GM19239 (cell line): ENCODE data around the gene CCNY.
A peak's percentile ranks its signal among the peaks of the same experiment; 100 is the strongest.

Source experiments
- DNase-seq: peaks from one replicate; pipeline ENCODE4 v3.0.0; 2011; ENCODE audit warnings: low spot score; ENCODE audit not compliant: insufficient read length
- FAIRE-seq: peaks from 2 replicates; lab custom pipeline; 2011; peaks lifted over from hg19 to GRCh38; lab: Jason Lieb, UNC

Gene CCNY

DNA sequence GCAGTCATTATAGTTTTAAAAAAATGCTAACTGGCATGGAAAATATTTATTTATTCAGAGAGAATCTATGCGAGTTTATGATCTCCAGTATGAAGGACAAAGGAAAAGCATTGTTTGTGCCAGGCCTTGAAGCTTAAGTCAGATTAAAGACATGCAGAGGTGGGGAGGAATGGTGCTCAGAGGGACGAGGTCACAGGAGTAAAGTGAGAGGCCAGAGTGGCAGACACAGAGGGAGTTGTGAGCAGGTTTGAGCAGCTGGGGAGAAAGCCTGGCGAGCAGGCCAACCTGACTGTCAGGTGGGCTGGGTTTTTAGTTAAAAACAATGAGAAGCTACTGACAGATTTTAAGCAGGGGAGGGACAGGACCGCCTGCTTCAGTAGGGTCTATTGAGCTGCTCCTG, 6.8 kb upstream of the CCNY start:
- DNase-seq: no peak
- no peak for FAIRE-seq

- FAIRE-seq: peak; percentile 8
- no peak for DNase-seq
Observed at GRCh38 chr10:35331894-35332640, 4.2 kb upstream of the CCNY start.

GRCh38 chr10:35334297-35334696, 2.0 kb upstream of the CCNY start:
- FAIRE-seq (no peak), DNase-seq (no peak)

- FAIRE-seq: peak; percentile 64
- DNase-seq: no peak
Observed at GRCh38 chr10:35335133-35336083, 901 bp upstream of the CCNY start.

DNA sequence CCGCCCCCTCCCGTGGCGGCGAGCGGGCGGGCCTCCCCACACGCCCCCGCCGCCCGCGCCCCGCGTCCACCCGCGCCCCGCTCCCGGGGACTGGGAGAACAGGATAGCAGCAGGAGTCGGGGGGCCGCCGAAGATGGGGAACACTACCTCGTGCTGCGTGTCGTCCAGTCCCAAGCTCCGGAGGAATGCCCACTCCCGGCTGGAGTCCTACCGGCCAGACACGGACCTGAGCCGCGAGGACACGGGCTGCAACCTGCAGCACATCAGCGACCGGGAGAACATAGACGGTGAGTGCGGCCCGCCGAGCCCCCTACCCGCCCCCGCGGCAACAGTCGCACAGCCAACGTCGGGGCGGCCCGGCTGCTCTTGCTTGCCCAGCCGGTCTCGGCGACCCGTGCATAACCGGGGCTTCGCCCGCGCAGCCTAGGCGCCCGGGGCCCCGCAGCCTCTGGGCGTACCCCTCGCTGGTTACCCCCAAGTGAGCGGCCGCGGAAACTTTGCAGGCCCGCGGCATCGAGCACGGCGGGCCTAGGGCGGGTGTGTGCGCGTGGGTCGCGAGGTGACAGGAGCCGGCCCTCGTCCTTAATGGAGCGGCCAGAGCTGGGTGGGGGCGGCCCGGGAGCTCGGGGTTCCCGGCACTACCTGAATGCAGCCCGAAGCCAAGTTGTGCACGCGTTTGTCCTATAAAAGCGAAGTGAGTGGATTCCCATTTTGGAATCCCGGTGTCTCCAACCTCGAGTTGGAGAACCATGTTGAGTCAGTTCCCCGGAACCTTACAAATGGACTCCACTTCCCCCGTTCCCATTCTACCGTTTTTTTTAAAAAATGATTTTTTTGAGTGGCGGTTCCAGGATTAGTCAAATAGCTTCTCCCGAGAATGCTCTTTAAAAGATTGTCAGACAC, 863 bp downstream of the CCNY start:
- no peak for FAIRE-seq

GRCh38 chr10:35339942-35340341, 3.6 kb downstream of the CCNY start:
- DNase-seq (no peak), FAIRE-seq (peak; percentile 59)

More for the DNA sequence above, 863 bp downstream of the CCNY start:
- no peak for DNase-seq

DNA sequence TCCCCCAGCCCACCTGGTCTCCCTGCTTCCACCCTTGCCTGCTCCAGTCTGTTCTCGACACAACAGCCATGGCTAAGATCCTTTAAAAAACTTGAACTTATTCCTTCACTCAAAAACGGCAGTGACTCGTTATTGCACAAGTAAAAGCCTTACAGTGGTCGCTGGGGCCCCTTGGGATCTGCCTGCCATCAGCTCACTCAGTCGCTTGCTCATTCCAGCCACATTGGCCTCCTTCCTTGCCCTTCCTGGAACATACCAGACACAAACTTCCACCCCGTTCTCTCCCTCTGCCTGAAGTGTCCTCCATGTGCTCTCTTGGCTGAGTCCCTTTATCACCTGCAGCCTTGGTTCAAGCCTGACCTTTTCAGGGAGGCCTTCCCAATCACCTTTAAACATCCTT, 4.7 kb downstream of the CCNY start:
- FAIRE-seq: no peak

DNA sequence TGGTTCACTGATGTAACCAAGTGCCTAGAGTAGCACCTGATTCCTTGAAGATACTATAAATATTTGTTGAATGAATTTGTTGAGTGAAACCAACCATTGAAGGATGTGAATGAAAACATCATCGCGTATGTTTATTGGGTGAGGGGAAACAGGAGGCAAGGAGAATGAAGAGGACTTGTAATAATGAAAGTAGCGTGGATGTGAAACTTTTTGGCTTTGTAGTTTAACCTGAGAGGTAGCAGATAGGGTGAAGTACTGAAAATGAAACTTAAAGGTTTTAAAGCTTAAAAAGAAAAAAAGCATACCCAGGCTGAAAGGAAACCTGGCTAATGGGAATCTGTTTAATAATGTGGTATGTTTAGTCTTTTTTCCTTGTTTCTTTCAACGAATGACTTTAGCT, 5.2 kb downstream of the CCNY start:
- FAIRE-seq: peak; percentile 97
- peak; percentile 48 for DNase-seq

More for the DNA sequence above, 4.7 kb downstream of the CCNY start:
- DNase-seq: no peak

DNA sequence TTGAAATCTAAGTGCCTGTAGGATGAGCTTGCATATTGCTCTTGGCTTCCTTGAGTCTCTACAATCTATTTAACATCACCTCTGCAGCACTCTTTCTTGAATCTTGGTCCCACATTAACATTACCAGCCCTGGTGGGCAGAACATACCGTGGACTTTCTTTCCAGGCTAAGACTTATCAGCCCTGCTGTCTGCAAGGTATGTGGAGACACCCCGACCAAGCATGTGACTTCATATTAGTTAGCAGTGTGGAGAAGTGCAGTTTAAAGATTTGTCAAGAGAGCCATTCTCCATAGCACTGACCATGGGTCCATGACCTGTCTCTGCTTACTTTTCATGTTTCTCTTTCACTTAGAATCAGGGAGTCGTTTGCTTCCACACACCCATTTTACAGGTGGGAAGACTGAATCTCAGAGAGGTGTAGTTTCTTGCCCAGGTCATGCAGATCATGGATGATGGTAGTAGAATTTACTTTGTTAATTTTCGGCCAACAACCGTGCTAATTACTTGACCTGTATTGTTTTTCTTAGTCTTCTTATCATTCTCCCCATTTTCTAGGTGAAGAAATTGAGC, 6.0 kb downstream of the CCNY start:
- FAIRE-seq (no peak), DNase-seq (no peak)

DNA sequence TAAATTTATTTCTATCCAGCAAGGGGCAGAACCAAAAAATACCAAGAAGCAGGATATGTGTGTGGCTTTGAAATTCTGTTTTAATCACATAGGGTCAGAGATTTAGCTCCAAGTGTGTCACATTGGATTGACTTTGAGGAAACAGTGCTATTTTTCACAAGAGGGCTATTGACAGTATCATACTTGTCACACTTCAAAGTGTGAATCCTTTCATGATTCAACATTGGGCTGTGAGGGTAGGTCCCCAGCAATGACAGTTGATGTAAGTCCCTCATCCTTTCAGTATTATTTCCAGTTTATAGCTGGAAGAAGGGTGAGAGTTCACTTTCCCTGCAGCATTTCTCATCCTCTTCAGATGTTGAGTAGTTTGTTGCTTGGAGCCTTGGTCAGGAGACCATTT, 7.4 kb downstream of the CCNY start:
- FAIRE-seq (no peak), DNase-seq (no peak)

GRCh38 chr10:35345383-35345742, 9.1 kb downstream of the CCNY start:
- DNase-seq: no peak
- FAIRE-seq: no peak

GRCh38 chr10:35346248-35346647, 9.9 kb downstream of the CCNY start:
- DNase-seq (no peak), FAIRE-seq (no peak)

GRCh38 chr10:35347121-35347562, 10.8 kb downstream of the CCNY start:
- FAIRE-seq (no peak), DNase-seq (no peak)

DNA sequence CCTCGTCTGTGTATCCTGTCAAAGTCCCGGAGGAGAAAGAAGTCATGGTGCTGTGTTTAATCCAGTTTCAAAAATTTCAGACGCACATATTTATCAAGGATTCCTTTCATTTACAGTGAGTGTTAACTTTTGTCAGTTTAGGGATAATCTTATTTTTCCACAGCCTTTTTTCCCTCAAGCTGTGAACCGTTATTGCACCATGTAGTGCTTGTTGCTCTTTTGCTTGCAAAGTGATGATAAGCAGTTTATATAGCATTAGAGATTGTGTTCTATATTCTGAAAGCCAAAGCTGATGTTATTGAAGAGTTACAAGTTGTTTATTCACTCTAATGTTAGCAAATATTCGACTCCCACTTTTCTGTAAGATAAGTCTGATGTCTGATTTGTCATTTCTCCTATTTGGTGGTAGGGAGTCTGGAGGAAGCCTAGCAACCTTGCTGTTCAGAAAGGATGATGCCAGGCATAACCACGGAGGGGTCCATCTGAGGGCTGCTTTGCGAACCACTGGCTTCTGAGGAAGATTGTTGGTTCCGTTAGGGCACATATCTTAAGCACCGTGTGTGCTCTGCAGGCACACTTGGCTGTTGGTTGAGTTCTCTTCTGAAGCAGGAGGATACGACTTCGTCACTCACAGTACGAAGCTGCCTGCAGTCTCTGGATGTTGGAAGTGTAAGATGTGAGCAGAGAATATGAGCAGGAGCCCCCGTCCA, 11.7 kb downstream of the CCNY start:
- FAIRE-seq (no peak), DNase-seq (no peak)

- FAIRE-seq (no peak), DNase-seq (no peak)
Observed at GRCh38 chr10:35348609-35349388, 12.5 kb downstream of the CCNY start.

- FAIRE-seq (no peak), DNase-seq (no peak)
Observed at GRCh38 chr10:35349389-35349915, 13.1 kb downstream of the CCNY start.

DNA sequence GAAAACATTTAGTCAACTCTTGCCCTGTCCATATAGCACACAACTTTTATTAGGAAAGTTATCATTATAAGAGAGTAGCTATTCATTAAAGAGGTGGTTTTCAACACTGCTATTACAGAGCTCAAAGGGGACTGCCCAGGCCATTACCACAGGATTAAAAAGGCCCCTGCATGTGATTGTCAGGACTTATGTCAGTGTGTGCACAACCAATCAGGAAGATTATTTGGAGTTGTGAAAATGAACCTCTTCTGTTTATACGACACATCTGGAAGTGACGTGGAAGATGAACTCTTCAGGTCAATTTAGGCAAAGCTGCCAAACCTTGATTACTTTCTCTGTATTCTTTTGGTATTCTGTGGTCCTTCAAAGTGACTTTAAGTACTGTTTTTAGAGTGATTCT, 14.7 kb downstream of the CCNY start:
- FAIRE-seq (no peak), DNase-seq (no peak)

GRCh38 chr10:35352097-35352496, 15.8 kb downstream of the CCNY start:
- DNase-seq (no peak), FAIRE-seq (no peak)
